HCT116 (cell line): ENCODE results near the gene SYNPO2L. TPM values are rescaled to one million over a fixed set of nuclear protein-coding genes. Genes with fewer than 3 reads are reported as not detected.

Experiments
- ATAC-seq: fragments of 200-7000 bp; cut with Tn5 transposase; 2 replicates; pipeline ENCODE4 v1.9.1; 2020; ENCODE audit warnings: mild to moderate bottlenecking, moderate library complexity
- BruUV-seq: library from RNA; stranded (reverse); fragments of 400-500 nt; replicated peaks from 2 replicates; lab custom pipeline; 2021; lab: Mats Ljungman, UMichigan
- CTCF ChIA-PET: fragments of 300-600 bp; sonication (Branson Sonifier 250); formaldehyde crosslinking; loops from one replicate; lab custom pipeline; 2021; ENCODE audit warnings: antibody characterized with exemption; lab: Charles Lee
- POLR2A ChIA-PET: fragments of 300-600, 350-600 bp; sonication (Branson Sonifier 250); formaldehyde crosslinking; loops from one replicate; lab custom pipeline; 2021; ENCODE audit warnings: antibody characterized with exemption; lab: Charles Lee
- RAD21 ChIA-PET, 2 experiments: fragments of 300-600 bp; sonication (Branson Sonifier 250); formaldehyde crosslinking; loops; one replicate each; lab custom pipeline; 2023; ENCODE audit warnings: low total read pairs in 2 of 2; ENCODE audit not compliant: uncharacterized antibody in 2 of 2, unreplicated experiment in 2 of 2, low non-redundant PET in 1 of 2; lab: Charles Lee
- DNase-seq: peaks from one replicate; pipeline ENCODE4 v3.0.0-alpha.2; 2010; ENCODE audit warnings: low read depth, low spot score
- H2AFZ ChIP-seq: fragments of 200-600 bp; shearing (Covaris generic), sonication (generic); 2 replicates; pipeline ENCODE4 v1.6.1; 2017; ENCODE audit warnings: low read depth, mixed run types, mixed read lengths, antibody characterized with exemption, low read length; ENCODE audit not compliant: poor library complexity, severe bottlenecking
- H3K27ac ChIP-seq: 2 replicates; pipeline ENCODE4 v1.5.1; 2012; ENCODE audit warnings: low read depth, low read length
- H3K27me3 ChIP-seq: fragments of 200-600 bp; sonication (generic); 2 replicates; pipeline ENCODE4 v1.6.1; 2016; ENCODE audit warnings: mixed run types, low read length, mixed read lengths; ENCODE audit not compliant: insufficient read depth
- H3K36me3 ChIP-seq, 2 experiments: fragments of 200-500 bp in 1 of 2; fragments of 200-600 bp in 1 of 2; sonication (Bioruptor generic) in 1 of 2; sonication (generic) in 1 of 2; 2 replicates each; pipeline versions ENCODE4 v1.5.1 to v1.6.1; 2014 to 2016; ENCODE audit warnings: low read length in 2 of 2, inconsistent platforms in 1 of 2, mixed read lengths in 1 of 2, mixed run types in 1 of 2; ENCODE audit not compliant: insufficient read depth in 2 of 2, control insufficient read depth in 1 of 2
- H3K4me1 ChIP-seq, 2 experiments: fragments of 200-600 bp in 1 of 2; sonication (generic) in 1 of 2; 2 replicates each; pipeline versions ENCODE4 v1.5.1 to v1.6.1; 2012 to 2017; ENCODE audit warnings: low read length in 2 of 2, inconsistent platforms in 1 of 2, mild to moderate bottlenecking in 1 of 2, mixed read lengths in 1 of 2, mixed run types in 1 of 2, moderate library complexity in 1 of 2; ENCODE audit not compliant: insufficient read depth in 2 of 2, control insufficient read depth in 1 of 2
- H3K4me2 ChIP-seq: fragments of 200-600 bp; sonication (generic); 2 replicates; pipeline ENCODE4 v1.6.1; 2017; ENCODE audit warnings: mixed run types, low read length, mixed read lengths
- H3K4me3 ChIP-seq, 2 experiments: fragments of 200-600 bp in 1 of 2; sonication (generic) in 1 of 2; replicated peaks in 1 of 2; 2 replicates each; pipeline ENCODE4 v1.5.1; 2011 to 2016; ENCODE audit warnings: low read length in 2 of 2, control low read depth in 1 of 2, low read depth in 1 of 2, mild to moderate bottlenecking in 1 of 2, mixed read lengths in 1 of 2, mixed run types in 1 of 2
- H3K79me2 ChIP-seq: fragments of 200-600 bp; sonication (generic); 2 replicates; pipeline ENCODE4 v1.6.1; 2017; ENCODE audit warnings: mild to moderate bottlenecking, mixed run types, low read length, moderate library complexity, mixed read lengths; ENCODE audit not compliant: insufficient read depth
- H3K9ac ChIP-seq: fragments of 200-600 bp; sonication (generic); 2 replicates; pipeline ENCODE4 v1.6.1; 2016; ENCODE audit warnings: low read length, mixed read lengths
- H3K9me2 ChIP-seq: fragments of 200-600 bp; sonication (generic), shearing (Covaris generic); 2 replicates; pipeline ENCODE4 v1.6.1; 2017; ENCODE audit warnings: mixed run types, mild to moderate bottlenecking, moderate library complexity; ENCODE audit not compliant: insufficient read depth
- H3K9me3 ChIP-seq, 2 experiments: fragments of 200-500 bp in 1 of 2; fragments of 200-600 bp in 1 of 2; sonication (Bioruptor generic) in 1 of 2; sonication (generic) in 1 of 2; 2 replicates each; pipeline ENCODE4 v1.6.1; 2014 to 2017; ENCODE audit warnings: low read length in 2 of 2, mixed read lengths in 2 of 2, inconsistent platforms in 1 of 2, low read depth in 1 of 2, mild to moderate bottlenecking in 1 of 2, mixed run types in 1 of 2, moderate library complexity in 1 of 2; ENCODE audit not compliant: control insufficient read depth in 1 of 2, insufficient read depth in 1 of 2
- H4K20me1 ChIP-seq: fragments of 200-600 bp; sonication (generic), shearing (Covaris generic); 2 replicates; pipeline ENCODE4 v1.6.1; 2017; ENCODE audit warnings: mixed run types, mild to moderate bottlenecking, moderate library complexity; ENCODE audit not compliant: insufficient read depth
- ATF3 ChIP-seq: IDR thresholded peaks from 2 replicates; pipeline ENCODE4 v1.6.1; 2012
- CBX3 ChIP-seq: IDR thresholded peaks from 2 replicates; pipeline ENCODE4 v1.6.1; 2012; ENCODE audit warnings: low read depth
- CEBPB ChIP-seq: IDR thresholded peaks from 2 replicates; pipeline ENCODE4 v1.6.1; 2012; ENCODE audit warnings: low read depth
- CTCF ChIP-seq, 3 experiments: fragments of 200-600 bp in 1 of 3; sonication (generic) in 1 of 3; IDR thresholded peaks in 2 of 3; conservative IDR thresholded peaks in 1 of 3; 2 replicates each; pipeline ENCODE4 v1.5.1; 2012 to 2017; ENCODE audit warnings: low read depth in 2 of 3, low read length in 2 of 3, antibody characterized with exemption in 1 of 3, borderline replicate concordance in 1 of 3, control low read depth in 1 of 3, mild to moderate bottlenecking in 1 of 3, mixed read lengths in 1 of 3, mixed run types in 1 of 3, moderate library complexity in 1 of 3; ENCODE audit not compliant: insufficient read depth in 1 of 3
- ELF1 ChIP-seq: IDR thresholded peaks from 2 replicates; pipeline ENCODE4 v1.6.1; 2012; ENCODE audit warnings: low read depth, borderline replicate concordance
- EZH2phosphoT487 ChIP-seq: fragments of 200-600 bp; IDR thresholded peaks from 2 replicates; pipeline ENCODE4 v1.6.1; 2018; ENCODE audit warnings: antibody characterized with exemption, borderline replicate concordance
- FOSL1 ChIP-seq: IDR thresholded peaks from 2 replicates; pipeline ENCODE4 v1.6.1; 2012; ENCODE audit warnings: low read depth
- JUND ChIP-seq: IDR thresholded peaks from 2 replicates; pipeline ENCODE4 v1.6.1; 2012
- RAD21 ChIP-seq: IDR thresholded peaks from 2 replicates; pipeline ENCODE4 v1.6.1; 2012; ENCODE audit warnings: low read depth, mild to moderate bottlenecking
- SIN3A ChIP-seq: IDR thresholded peaks from 2 replicates; pipeline ENCODE4 v1.6.1; 2012; ENCODE audit warnings: low read depth
- SP1 ChIP-seq: IDR thresholded peaks from 2 replicates; pipeline ENCODE4 v1.6.1; 2012; ENCODE audit warnings: low read depth
- SRF ChIP-seq: IDR thresholded peaks from 2 replicates; pipeline ENCODE4 v1.6.1; 2012; ENCODE audit warnings: low read depth
- YY1 ChIP-seq: IDR thresholded peaks from 2 replicates; pipeline ENCODE4 v1.6.1; 2011; ENCODE audit warnings: low read length, low read depth, moderate library complexity, mild to moderate bottlenecking; ENCODE audit not compliant: insufficient replicate concordance; ENCODE audit errors: extremely low read depth
- ZFX ChIP-seq: fragments of 450-650 bp; IDR thresholded peaks from 2 replicates; pipeline ENCODE4 v1.6.1; 2017
- ZNF274 ChIP-seq: fragments of 200-500 bp; sonication (Bioruptor generic); IDR thresholded peaks from 2 replicates; pipeline ENCODE4 v1.6.1; 2014; ENCODE audit warnings: mild to moderate bottlenecking, low read depth, low read length, inconsistent platforms
- intact Hi-C: fragments of 100-400 bp; cut with micrococcal nuclease; formaldehyde crosslinking; loops from 2 replicates; pipeline ENCODE4 v1.10.0; 2022
- total RNA-seq: library from RNA; stranded (reverse); gene quantifications from one replicate; pipeline ENCODE4 v1.2.1, GENCODE V29; 2021; ENCODE audit not compliant: unreplicated experiment
- TF ChIP-seq, protein P1 (sequence below): IDR thresholded peaks from 2 replicates; pipeline ENCODE4 v1.6.1; 2011; ENCODE audit warnings: mild to moderate bottlenecking, low read length, moderate library complexity; ENCODE audit not compliant: insufficient replicate concordance; ENCODE audit errors: extremely low read depth
- TF ChIP-seq, protein P2 (sequence below): IDR thresholded peaks from 2 replicates; pipeline ENCODE4 v1.6.1; 2012
- TF ChIP-seq, protein P3 (sequence below): IDR thresholded peaks from 2 replicates; pipeline ENCODE4 v1.6.1; 2012; ENCODE audit warnings: low read depth

Gene SYNPO2L
- total RNA-seq, 1 experiment from 2014 or later = 0.10 TPM

GRCh38 chr10:73629165-73629564 lies 26.7 kb downstream of the SYNPO2L start:
- ATAC-seq = no peak
- TF ChIP-seq CTCF (IDR thresholded peaks at IDR 0.05 in 2 of 3, conservative IDR thresholded peaks at IDR 0.05 in 1 of 3; ENCODE audit: borderline replicate concordance in 1 of 3, insufficient read depth in 1 of 3, low read depth in 2 of 3, low read length in 2 of 3) (no peak), EZH2phosphoT487 (no peak), CBX3 (no peak), ZFX (no peak), CEBPB (no peak), RAD21 (no peak), YY1 (no peak), ZNF274 (no peak), FOSL1 (no peak), ELF1 (no peak), SIN3A (no peak), SRF (no peak), JUND (no peak), SP1 (no peak), ATF3 (no peak)
- TF ChIP-seq, protein P1, sequence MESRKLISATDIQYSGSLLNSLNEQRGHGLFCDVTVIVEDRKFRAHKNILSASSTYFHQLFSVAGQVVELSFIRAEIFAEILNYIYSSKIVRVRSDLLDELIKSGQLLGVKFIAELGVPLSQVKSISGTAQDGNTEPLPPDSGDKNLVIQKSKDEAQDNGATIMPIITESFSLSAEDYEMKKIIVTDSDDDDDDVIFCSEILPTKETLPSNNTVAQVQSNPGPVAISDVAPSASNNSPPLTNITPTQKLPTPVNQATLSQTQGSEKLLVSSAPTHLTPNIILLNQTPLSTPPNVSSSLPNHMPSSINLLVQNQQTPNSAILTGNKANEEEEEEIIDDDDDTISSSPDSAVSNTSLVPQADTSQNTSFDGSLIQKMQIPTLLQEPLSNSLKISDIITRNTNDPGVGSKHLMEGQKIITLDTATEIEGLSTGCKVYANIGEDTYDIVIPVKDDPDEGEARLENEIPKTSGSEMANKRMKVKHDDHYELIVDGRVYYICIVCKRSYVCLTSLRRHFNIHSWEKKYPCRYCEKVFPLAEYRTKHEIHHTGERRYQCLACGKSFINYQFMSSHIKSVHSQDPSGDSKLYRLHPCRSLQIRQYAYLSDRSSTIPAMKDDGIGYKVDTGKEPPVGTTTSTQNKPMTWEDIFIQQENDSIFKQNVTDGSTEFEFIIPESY = no peak
- TF ChIP-seq, protein P2, sequence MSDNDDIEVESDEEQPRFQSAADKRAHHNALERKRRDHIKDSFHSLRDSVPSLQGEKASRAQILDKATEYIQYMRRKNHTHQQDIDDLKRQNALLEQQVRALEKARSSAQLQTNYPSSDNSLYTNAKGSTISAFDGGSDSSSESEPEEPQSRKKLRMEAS = no peak
- TF ChIP-seq, protein P3, sequence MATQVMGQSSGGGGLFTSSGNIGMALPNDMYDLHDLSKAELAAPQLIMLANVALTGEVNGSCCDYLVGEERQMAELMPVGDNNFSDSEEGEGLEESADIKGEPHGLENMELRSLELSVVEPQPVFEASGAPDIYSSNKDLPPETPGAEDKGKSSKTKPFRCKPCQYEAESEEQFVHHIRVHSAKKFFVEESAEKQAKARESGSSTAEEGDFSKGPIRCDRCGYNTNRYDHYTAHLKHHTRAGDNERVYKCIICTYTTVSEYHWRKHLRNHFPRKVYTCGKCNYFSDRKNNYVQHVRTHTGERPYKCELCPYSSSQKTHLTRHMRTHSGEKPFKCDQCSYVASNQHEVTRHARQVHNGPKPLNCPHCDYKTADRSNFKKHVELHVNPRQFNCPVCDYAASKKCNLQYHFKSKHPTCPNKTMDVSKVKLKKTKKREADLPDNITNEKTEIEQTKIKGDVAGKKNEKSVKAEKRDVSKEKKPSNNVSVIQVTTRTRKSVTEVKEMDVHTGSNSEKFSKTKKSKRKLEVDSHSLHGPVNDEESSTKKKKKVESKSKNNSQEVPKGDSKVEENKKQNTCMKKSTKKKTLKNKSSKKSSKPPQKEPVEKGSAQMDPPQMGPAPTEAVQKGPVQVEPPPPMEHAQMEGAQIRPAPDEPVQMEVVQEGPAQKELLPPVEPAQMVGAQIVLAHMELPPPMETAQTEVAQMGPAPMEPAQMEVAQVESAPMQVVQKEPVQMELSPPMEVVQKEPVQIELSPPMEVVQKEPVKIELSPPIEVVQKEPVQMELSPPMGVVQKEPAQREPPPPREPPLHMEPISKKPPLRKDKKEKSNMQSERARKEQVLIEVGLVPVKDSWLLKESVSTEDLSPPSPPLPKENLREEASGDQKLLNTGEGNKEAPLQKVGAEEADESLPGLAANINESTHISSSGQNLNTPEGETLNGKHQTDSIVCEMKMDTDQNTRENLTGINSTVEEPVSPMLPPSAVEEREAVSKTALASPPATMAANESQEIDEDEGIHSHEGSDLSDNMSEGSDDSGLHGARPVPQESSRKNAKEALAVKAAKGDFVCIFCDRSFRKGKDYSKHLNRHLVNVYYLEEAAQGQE = no peak
- TF ChIP-seq, all 23 proteins: peak for 0
- CTCF ChIA-PET = no interaction called here

More at GRCh38 chr10:73629165-73629564, 26.7 kb downstream of the SYNPO2L start:
- intact Hi-C loops = loop anchor here (5.0 kb wide), 1 partner anchor 382 kb away; the partner anchor contains the start of gene DNAJC9
- no peaks in the 10 kb centered on the region for H3K27me3 ChIP-seq
- no peak overlapping the region for H2AFZ ChIP-seq
- H4K20me1 ChIP-seq = no peaks in the 10 kb centered on the region
- ChIA-PET RAD21 (no interaction called here), POLR2A (no interaction called here)
- H3K9me2 ChIP-seq = no peaks in the 10 kb centered on the region
- BruUV-seq = no TSS peak
- no peak overlapping the region for H3K27ac ChIP-seq
- no peak overlapping the region for H3K4me3 ChIP-seq
- peaks cover 9% of the 10 kb centered on the region for H3K79me2 ChIP-seq
- no peak for DNase-seq
- H3K9ac ChIP-seq = no peak overlapping the region
- H3K4me2 ChIP-seq = no peak overlapping the region
- no peaks in the 10 kb centered on the region for H3K36me3 ChIP-seq
- no peaks in the 10 kb centered on the region for H3K9me3 ChIP-seq
- H3K4me1 ChIP-seq = peaks cover 0 to 9% of the 10 kb centered on the region in 2 experiments; a peak in 2 of 4 replicates
